HEK293 (cell line): ENCODE data around the gene SPTA1.

ENCODE experiments used
- ATF2 ChIP-seq: fragments of 450-650 bp; formaldehyde crosslinking; IDR thresholded peaks from 2 replicates; pipeline ENCODE4 v1.5.1; 2016; ENCODE audit warnings: missing biosample characterization, missing genetic modification characterization, low read depth
- REST ChIP-seq: fragments of 450-650 bp; formaldehyde crosslinking; IDR thresholded peaks from 2 replicates; pipeline ENCODE4 v1.5.1; 2016; ENCODE audit warnings: missing biosample characterization, missing genetic modification characterization
- ZBTB7A ChIP-seq: fragments of 450-650 bp; formaldehyde crosslinking; IDR thresholded peaks from 2 replicates; pipeline ENCODE4 v1.5.1; 2016; ENCODE audit warnings: low read depth, missing biosample characterization, missing genetic modification characterization
- ZNF146 ChIP-seq: fragments of 450-650 bp; formaldehyde crosslinking; IDR thresholded peaks from 2 replicates; pipeline ENCODE4 v1.5.1; 2016; ENCODE audit warnings: missing biosample characterization, missing genetic modification characterization
- ZNF335 ChIP-seq: fragments of 450-650 bp; formaldehyde crosslinking; conservative IDR thresholded peaks from 2 replicates; pipeline ENCODE4 v1.5.1; 2016; ENCODE audit warnings: missing biosample characterization, missing genetic modification characterization
- ZNF626 ChIP-seq: fragments of 450-650 bp; sonication (Bioruptor Pico); formaldehyde crosslinking; IDR thresholded peaks from 2 replicates; pipeline ENCODE4 v1.5.1; 2018; ENCODE audit warnings: missing biosample characterization, missing genetic modification characterization, inconsistent platforms
- ZNF792 ChIP-seq: fragments of 450-650 bp; formaldehyde crosslinking; IDR thresholded peaks from 2 replicates; pipeline ENCODE4 v1.5.1; 2016; ENCODE audit warnings: missing biosample characterization, missing genetic modification characterization
- ZSCAN30 ChIP-seq: fragments of 450-650 bp; IDR thresholded peaks from 2 replicates; pipeline ENCODE4 v1.5.1; 2018; ENCODE audit warnings: missing biosample characterization, mild to moderate bottlenecking, missing genetic modification characterization, moderate library complexity
- TF ChIP-seq, protein P1 (sequence below): fragments of 450-650 bp; formaldehyde crosslinking; IDR thresholded peaks from 2 replicates; pipeline ENCODE4 v1.5.1; 2016; ENCODE audit warnings: missing biosample characterization, missing genetic modification characterization
- TF ChIP-seq, protein P2 (sequence below): fragments of 450-650 bp; formaldehyde crosslinking; IDR thresholded peaks from 2 replicates; pipeline ENCODE4 v1.5.1; 2017; ENCODE audit warnings: missing biosample characterization, missing genetic modification characterization
- TF ChIP-seq, protein P3 (sequence below): fragments of 450-650 bp; formaldehyde crosslinking; IDR thresholded peaks from 2 replicates; pipeline ENCODE4 v1.5.1; 2017; ENCODE audit warnings: missing biosample characterization, missing genetic modification characterization

- TF ChIP-seq, protein P1, sequence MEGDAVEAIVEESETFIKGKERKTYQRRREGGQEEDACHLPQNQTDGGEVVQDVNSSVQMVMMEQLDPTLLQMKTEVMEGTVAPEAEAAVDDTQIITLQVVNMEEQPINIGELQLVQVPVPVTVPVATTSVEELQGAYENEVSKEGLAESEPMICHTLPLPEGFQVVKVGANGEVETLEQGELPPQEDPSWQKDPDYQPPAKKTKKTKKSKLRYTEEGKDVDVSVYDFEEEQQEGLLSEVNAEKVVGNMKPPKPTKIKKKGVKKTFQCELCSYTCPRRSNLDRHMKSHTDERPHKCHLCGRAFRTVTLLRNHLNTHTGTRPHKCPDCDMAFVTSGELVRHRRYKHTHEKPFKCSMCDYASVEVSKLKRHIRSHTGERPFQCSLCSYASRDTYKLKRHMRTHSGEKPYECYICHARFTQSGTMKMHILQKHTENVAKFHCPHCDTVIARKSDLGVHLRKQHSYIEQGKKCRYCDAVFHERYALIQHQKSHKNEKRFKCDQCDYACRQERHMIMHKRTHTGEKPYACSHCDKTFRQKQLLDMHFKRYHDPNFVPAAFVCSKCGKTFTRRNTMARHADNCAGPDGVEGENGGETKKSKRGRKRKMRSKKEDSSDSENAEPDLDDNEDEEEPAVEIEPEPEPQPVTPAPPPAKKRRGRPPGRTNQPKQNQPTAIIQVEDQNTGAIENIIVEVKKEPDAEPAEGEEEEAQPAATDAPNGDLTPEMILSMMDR (tag by site-specific recombination): no peak
- TF ChIP-seq ZBTB7A (tag by site-specific recombination): no peak
- TF ChIP-seq ZNF335 (tag by site-specific recombination): no peak
- no peak for TF ChIP-seq REST (tag by site-specific recombination)
- TF ChIP-seq ZNF626 (tag by site-specific recombination): no peak
- TF ChIP-seq, protein P2, sequence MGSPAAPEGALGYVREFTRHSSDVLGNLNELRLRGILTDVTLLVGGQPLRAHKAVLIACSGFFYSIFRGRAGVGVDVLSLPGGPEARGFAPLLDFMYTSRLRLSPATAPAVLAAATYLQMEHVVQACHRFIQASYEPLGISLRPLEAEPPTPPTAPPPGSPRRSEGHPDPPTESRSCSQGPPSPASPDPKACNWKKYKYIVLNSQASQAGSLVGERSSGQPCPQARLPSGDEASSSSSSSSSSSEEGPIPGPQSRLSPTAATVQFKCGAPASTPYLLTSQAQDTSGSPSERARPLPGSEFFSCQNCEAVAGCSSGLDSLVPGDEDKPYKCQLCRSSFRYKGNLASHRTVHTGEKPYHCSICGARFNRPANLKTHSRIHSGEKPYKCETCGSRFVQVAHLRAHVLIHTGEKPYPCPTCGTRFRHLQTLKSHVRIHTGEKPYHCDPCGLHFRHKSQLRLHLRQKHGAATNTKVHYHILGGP (tag by site-specific recombination): no peak
- TF ChIP-seq, protein P3, sequence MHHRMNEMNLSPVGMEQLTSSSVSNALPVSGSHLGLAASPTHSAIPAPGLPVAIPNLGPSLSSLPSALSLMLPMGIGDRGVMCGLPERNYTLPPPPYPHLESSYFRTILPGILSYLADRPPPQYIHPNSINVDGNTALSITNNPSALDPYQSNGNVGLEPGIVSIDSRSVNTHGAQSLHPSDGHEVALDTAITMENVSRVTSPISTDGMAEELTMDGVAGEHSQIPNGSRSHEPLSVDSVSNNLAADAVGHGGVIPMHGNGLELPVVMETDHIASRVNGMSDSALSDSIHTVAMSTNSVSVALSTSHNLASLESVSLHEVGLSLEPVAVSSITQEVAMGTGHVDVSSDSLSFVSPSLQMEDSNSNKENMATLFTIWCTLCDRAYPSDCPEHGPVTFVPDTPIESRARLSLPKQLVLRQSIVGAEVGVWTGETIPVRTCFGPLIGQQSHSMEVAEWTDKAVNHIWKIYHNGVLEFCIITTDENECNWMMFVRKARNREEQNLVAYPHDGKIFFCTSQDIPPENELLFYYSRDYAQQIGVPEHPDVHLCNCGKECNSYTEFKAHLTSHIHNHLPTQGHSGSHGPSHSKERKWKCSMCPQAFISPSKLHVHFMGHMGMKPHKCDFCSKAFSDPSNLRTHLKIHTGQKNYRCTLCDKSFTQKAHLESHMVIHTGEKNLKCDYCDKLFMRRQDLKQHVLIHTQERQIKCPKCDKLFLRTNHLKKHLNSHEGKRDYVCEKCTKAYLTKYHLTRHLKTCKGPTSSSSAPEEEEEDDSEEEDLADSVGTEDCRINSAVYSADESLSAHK: no peak
- no peak for TF ChIP-seq ZNF792
- TF ChIP-seq ZSCAN30: no peak
- TF ChIP-seq ATF2 (tag by site-specific recombination): no peak
- no peak for TF ChIP-seq ZNF146 (tag by site-specific recombination)
Measured at GRCh38 chr1:158720620-158721019, 34.1 kb upstream of the SPTA1 start, which contains the start of gene OR6K3.
